NB4 (cell line): ENCODE measurements around the gene DIMT1.

ENCODE experiments used
- POLR2A ChIP-seq: IDR thresholded peaks from 2 replicates; pipeline ENCODE4 v1.6.1; 2011; ENCODE audit warnings: mild to moderate bottlenecking; ENCODE audit not compliant: insufficient read length; ENCODE audit errors: extremely low read depth
- TF ChIP-seq, protein P1 (sequence below): IDR thresholded peaks from one replicate; pipeline ENCODE4 v1.5.1; 2012; ENCODE audit warnings: low read depth, low read length

DNA sequence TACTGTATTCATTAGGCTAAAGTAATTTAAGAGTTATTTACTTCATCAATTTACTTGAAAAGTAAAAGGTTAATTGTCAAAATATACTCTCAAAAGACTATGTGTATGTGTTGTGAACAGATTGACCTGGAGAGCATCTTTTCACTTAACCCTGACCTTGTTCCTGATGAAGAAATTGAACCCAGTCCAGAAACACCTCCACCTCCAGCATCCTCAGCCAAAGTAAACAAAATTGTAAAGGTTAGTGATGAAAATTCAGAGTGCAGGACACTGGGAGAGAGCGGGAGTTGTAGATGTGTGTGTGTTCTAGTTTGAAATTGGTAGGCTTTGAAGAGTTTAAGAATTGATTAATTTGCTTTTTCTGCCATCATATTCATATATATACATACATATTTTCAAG, 55.8 kb downstream of the DIMT1 start:
- no peak for TF ChIP-seq POLR2A
- TF ChIP-seq, protein P1, sequence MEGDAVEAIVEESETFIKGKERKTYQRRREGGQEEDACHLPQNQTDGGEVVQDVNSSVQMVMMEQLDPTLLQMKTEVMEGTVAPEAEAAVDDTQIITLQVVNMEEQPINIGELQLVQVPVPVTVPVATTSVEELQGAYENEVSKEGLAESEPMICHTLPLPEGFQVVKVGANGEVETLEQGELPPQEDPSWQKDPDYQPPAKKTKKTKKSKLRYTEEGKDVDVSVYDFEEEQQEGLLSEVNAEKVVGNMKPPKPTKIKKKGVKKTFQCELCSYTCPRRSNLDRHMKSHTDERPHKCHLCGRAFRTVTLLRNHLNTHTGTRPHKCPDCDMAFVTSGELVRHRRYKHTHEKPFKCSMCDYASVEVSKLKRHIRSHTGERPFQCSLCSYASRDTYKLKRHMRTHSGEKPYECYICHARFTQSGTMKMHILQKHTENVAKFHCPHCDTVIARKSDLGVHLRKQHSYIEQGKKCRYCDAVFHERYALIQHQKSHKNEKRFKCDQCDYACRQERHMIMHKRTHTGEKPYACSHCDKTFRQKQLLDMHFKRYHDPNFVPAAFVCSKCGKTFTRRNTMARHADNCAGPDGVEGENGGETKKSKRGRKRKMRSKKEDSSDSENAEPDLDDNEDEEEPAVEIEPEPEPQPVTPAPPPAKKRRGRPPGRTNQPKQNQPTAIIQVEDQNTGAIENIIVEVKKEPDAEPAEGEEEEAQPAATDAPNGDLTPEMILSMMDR, result no peak
